Thyroid gland (tissue), 4 donors: Measurements from ENCODE around the gene TASP1. TPM values are rescaled to one million over a fixed set of nuclear protein-coding genes. Genes with fewer than 3 reads are reported as not detected.
A peak's percentile ranks its signal among the peaks of the same experiment; 100 is the strongest.

Experiments
- DNase-seq, 2 donors: peaks; one replicate each; pipeline ENCODE4 v3.0.0-alpha.2; 2019
- H3K27ac ChIP-seq, 3 donors: fragments of 200-600 bp; sonication (generic); 1 replicate in 2 of 3; 2 replicates in 1 of 3; pipeline ENCODE4 v1.5.1; 2016 to 2019; ENCODE audit warnings: mild to moderate bottlenecking in 1 of 3, moderate library complexity in 1 of 3
- H3K27me3 ChIP-seq: fragments of 200-600 bp; sonication (generic); one replicate; pipeline ENCODE4 v1.5.1; 2019
- H3K36me3 ChIP-seq, 2 donors: fragments of 200-600 bp; sonication (generic); one replicate each; pipeline ENCODE4 v1.5.1; 2016 to 2019
- H3K4me1 ChIP-seq, 2 donors: fragments of 200-600 bp; sonication (generic); one replicate each; pipeline ENCODE4 v1.5.1; 2017 to 2019
- H3K4me3 ChIP-seq, 3 donors: fragments of 200-600 bp; sonication (generic); replicated peaks in 1 of 3; 1 replicate in 2 of 3; 2 replicates in 1 of 3; pipeline ENCODE4 v1.5.1; 2016; ENCODE audit warnings: mild to moderate bottlenecking in 1 of 3
- H3K9me3 ChIP-seq: fragments of 200-600 bp; sonication (generic); one replicate; pipeline ENCODE4 v1.5.1; 2017
- POLR2A ChIP-seq, 2 donors: fragments of 450-650 bp; IDR thresholded peaks; one replicate each; pipeline ENCODE4 v1.6.1; 2017; ENCODE audit warnings: antibody characterized with exemption in 2 of 2, mild to moderate bottlenecking in 2 of 2, moderate library complexity in 1 of 2
- WGBS, 2 donors: methylation state at CpG; one replicate each; pipeline ENCODE4 v1.1.5; 2017; 5-methylcytosine and 5-hydroxymethylcytosine counted together
- intact Hi-C: fragments of 100-400 bp; cut with DNase I; formaldehyde crosslinking; loops from one replicate; pipeline ENCODE4 v1.15.1; 2023
- total RNA-seq, 4 donors: library from RNA; depleted of rRNA; stranded (reverse); fragments of >200 nt; gene quantifications; one replicate each; pipeline ENCODE4 v1.2.3, GENCODE V29; 2016
- TF ChIP-seq, protein P1 (sequence below), 6 experiments: fragments of 200-600 bp in 3 of 6; fragments of 450-650 bp in 3 of 6; sonication (generic) in 3 of 6; IDR thresholded peaks; one replicate each; pipeline ENCODE4 v1.5.1; 2016 to 2019; ENCODE audit warnings: antibody characterized with exemption in 6 of 6, mild to moderate bottlenecking in 2 of 6, inconsistent platforms in 1 of 6, moderate library complexity in 1 of 6

Gene TASP1
- total RNA-seq, 4 donors from 2014 or later, result 16.4 to 31.2 (median 23.9) TPM

DNA sequence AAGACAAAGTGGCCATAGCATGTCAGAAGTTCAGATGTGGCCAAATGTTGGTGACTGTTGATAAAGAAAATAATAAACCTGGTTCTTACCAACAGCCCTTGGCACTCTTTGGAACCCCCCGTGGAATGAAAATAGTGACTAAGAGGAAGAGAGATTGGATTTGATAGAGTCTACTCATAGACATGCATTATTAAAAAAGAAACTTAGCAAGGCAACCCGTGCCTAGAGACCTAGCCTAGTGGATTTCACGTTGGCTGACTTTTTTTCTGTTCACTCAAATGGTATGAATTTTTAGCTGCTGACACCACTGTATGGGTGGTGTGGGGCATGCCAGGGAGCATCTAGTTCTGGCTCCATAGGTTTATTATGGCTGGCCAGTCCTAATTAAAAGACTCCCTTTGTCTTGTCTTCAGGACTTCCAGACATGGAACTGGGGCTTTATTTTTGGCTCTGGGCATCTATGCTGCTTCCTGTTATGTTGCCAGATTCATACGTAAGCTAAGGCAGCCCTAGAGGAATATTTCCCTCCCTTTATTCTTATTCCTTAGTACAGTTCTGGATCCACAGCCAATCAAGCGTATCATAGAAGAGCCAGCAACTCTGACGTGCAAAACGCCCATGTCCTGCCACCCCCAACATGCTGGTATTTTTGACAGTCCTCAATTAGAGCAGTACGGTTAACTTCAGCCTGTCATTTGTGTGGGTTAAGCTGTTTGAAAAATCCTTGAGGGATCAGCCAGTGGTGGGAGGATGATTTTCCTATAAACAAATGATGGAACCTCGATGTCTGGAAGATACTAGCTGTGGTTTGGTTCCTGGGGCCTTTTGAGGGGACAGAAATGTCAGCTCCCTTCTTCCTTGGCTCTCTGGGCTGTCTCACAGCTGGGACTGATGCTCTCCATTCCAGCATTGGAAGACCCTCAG is 290.2 kb downstream of the TASP1 start:
- H3K9me3 ChIP-seq, result no peaks in the 10 kb centered on the region
- H3K36me3 ChIP-seq, result no peaks in the 10 kb centered on the region
- H3K4me1 ChIP-seq, result no peaks in the 10 kb centered on the region
- DNase-seq, result no peak
- H3K4me3 ChIP-seq, result no peak overlapping the region
- 69 to 80% methylated on average over 9 of the region's 9 CpGs for WGBS, 2 donors
- intact Hi-C loops, result no loop called here
- TF ChIP-seq, protein P1, sequence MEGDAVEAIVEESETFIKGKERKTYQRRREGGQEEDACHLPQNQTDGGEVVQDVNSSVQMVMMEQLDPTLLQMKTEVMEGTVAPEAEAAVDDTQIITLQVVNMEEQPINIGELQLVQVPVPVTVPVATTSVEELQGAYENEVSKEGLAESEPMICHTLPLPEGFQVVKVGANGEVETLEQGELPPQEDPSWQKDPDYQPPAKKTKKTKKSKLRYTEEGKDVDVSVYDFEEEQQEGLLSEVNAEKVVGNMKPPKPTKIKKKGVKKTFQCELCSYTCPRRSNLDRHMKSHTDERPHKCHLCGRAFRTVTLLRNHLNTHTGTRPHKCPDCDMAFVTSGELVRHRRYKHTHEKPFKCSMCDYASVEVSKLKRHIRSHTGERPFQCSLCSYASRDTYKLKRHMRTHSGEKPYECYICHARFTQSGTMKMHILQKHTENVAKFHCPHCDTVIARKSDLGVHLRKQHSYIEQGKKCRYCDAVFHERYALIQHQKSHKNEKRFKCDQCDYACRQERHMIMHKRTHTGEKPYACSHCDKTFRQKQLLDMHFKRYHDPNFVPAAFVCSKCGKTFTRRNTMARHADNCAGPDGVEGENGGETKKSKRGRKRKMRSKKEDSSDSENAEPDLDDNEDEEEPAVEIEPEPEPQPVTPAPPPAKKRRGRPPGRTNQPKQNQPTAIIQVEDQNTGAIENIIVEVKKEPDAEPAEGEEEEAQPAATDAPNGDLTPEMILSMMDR (IDR thresholded peaks at IDR 0.05), result no peak
- TF ChIP-seq POLR2A (IDR thresholded peaks at IDR 0.05), result no peak
- H3K27ac ChIP-seq, result no peak overlapping the region
- no peaks in the 10 kb centered on the region for H3K27me3 ChIP-seq

DNA sequence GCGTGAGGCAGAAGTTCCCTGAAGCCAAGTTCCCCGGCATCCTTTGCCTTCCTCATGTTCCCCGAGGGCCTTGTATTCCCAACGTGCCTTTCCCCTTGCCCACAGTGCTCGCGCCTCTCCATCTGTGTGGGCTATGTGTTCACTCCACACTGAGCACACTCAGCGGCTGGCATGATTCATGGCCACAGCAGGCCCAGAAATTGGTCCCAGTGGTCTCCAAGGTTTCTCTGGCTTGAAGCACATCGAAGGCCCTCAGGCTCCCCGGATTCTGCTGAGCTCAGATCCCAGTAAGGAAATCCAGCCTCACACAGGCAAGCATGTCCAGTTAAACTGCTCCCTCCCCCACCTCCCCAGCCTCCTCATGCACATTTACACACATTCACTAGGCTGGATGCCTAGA is 294.1 kb downstream of the TASP1 start:
- 91 to 96% methylated on average over 9 of the region's 9 CpGs for WGBS, 2 donors
- no peak overlapping the region for H3K4me3 ChIP-seq
- intact Hi-C loops, result no loop called here
- TF ChIP-seq POLR2A (IDR thresholded peaks at IDR 0.05), result no peak
- TF ChIP-seq, protein P1 (IDR thresholded peaks at IDR 0.05), result no peak
- H3K36me3 ChIP-seq, result no peaks in the 10 kb centered on the region
- no peaks in the 10 kb centered on the region for H3K9me3 ChIP-seq
- H3K27ac ChIP-seq, result no peak overlapping the region
- peaks cover 3 to 4% of the 10 kb centered on the region in 2 donors for H3K4me1 ChIP-seq
- H3K27me3 ChIP-seq, result no peaks in the 10 kb centered on the region
- DNase-seq, result no peak

DNA sequence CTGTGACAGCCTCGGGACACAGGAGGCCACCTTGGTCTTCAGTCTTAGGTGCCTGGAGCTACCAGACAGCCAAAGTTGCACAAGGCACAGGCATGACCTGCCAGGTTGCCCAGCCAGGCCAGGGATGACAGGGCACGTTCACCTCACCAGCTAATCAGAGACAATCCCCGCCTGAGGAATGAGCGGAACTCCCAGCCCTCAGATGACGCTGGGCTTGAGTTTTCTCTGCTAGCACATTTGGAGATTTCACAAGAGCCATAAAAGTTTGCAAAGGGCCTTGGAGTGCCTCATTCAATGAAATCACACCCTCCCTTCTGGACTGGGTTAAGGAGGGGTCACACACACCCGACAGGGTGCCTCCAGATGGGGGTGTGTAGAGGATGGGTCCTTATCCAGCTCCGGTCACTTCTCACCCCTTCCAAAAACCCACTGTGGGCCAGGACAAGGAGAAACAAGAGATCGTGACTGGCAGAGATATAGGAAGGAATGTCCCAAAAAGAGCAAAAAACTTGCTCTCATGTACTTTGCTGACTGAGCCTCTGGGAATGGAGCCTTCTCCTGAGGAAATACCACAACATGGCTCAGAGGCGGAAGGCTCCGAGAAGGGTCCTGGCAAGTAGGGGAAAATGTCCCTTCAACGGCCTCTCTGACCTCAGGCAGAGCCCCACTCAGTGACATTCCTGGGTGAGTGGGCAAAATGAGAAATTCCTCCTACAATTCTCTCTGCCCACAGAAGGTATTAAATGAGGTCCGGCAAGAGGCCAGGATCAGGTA is 296.1 kb downstream of the TASP1 start:
- Histone ChIP-seq H3K27ac (no peak overlapping the region), H3K36me3 (no peaks in the 10 kb centered on the region), H3K4me1 (peaks cover 3 to 4% of the 10 kb centered on the region in 2 donors), H3K4me3 (no peak overlapping the region), H3K9me3 (no peaks in the 10 kb centered on the region), H3K27me3 (no peaks in the 10 kb centered on the region)
- DNase-seq, result peak; percentile 76 to 77
- 57 to 68% methylated on average over 10 to 12 of the region's 12 CpGs for WGBS, 2 donors
- TF ChIP-seq, protein P1 (IDR thresholded peaks at IDR 0.05), result no peak
- TF ChIP-seq POLR2A (IDR thresholded peaks at IDR 0.05), result no peak
- intact Hi-C loops, result no loop called here

DNA sequence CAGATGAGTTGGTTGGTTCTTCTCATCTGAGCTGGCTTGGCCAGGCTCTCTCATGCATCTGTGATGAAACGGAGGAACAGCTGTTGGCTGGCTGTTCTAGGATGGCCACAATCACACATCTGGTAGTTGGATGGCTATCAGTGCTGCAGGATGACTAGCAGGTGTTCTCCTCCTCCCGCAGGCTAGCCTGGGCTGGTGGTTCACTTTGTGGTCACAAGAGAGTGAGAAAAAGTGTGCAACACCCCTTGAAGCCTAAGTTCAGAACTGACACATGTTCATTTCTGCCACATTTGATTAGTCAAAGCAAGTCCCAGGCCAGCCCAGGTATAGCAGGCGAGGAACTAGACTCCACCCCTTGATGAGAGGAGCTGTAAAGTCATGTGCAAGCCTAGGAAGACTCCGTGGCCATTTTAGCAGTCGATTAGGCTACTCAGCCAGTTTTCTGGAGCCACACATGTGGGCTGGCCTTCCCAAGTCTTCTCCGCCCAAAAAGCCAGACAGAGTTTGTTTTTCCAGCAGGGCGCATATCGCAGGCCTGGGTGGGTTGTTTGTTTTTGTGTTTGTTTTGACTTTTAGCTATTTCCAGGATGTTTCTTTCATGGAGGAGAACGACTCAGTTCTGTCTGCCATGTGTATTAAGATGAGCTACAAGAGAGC is 296.9 kb downstream of the TASP1 start:
- intact Hi-C loops, result no loop called here
- TF ChIP-seq, protein P1 (IDR thresholded peaks at IDR 0.05), result no peak
- no peak for TF ChIP-seq POLR2A (IDR thresholded peaks at IDR 0.05)
- Histone ChIP-seq H3K4me3 (no peak overlapping the region), H3K27ac (no peak overlapping the region), H3K36me3 (no peaks in the 10 kb centered on the region), H3K27me3 (no peaks in the 10 kb centered on the region), H3K4me1 (peaks cover 3 to 4% of the 10 kb centered on the region in 2 donors), H3K9me3 (no peaks in the 10 kb centered on the region)
- DNase-seq, result no peak
- WGBS, 2 donors, result 78 to 79% methylated on average over 9 of the region's 9 CpGs
